Bronchial epithelial cell (primary cell): ENCODE measurements around the gene SCAI. TPM values are rescaled to one million over a fixed set of nuclear protein-coding genes. Genes with fewer than 3 reads are reported as not detected.
"Not testable (repeated sequence)": the region's sequence is repeated elsewhere in the genome, so short reads cannot be mapped to it uniquely, and the experiment has no call there.

Experiments
- DNase-seq: peaks from one replicate; pipeline ENCODE4 v3.0.0-alpha.2; 2010; ENCODE audit warnings: low read depth
- FAIRE-seq: peaks from 2 replicates; lab custom pipeline; 2011; peaks lifted over from hg19 to GRCh38; lab: Jason Lieb, UNC
- H3K27me3 ChIP-seq: 2 replicates; pipeline ENCODE4 v1.5.1; 2011; ENCODE audit warnings: low read length; ENCODE audit not compliant: control insufficient read depth, insufficient read depth
- H3K36me3 ChIP-seq: 2 replicates; pipeline ENCODE4 v1.5.1; 2011; ENCODE audit warnings: low read length; ENCODE audit not compliant: control insufficient read depth, insufficient read depth
- H3K4me3 ChIP-seq: 2 replicates; pipeline ENCODE4 v1.5.1; 2011; ENCODE audit warnings: mild to moderate bottlenecking, low read depth, low read length, control low read depth
- total RNA-seq: library from RNA; depleted of rRNA; stranded (reverse); fragments of >200 nt; gene quantifications from 2 replicates; pipeline ENCODE4 v1.2.1, GENCODE V29; 2014
- TF ChIP-seq, protein P1 (sequence below): IDR thresholded peaks from 2 replicates; pipeline ENCODE4 v1.5.1; 2011; ENCODE audit warnings: mild to moderate bottlenecking, moderate library complexity, low read length, control low read depth, inconsistent platforms; ENCODE audit not compliant: insufficient read depth, severe bottlenecking

SCAI gene
- total RNA-seq, 1 donor from 2014 or later = 7.1 TPM

DNA sequence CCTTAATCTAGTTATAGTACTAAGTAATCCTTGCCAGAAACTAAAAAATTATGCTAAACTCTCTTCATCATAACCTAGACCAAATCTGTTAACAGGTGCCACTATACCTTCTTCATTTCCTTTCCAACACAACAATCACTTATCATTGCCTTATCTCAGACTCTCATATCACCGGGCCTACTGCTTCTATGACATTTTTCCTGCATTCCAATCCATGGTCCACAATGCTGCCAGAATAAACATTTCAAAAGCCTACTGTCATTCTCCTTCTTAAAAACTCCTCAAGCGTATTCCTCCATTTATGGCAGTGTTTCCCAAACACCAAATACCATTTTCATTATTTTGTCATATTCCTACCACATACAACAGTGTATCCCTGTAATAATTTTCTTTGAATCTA, 39.7 kb upstream of the SCAI start:
- no peaks in the 10 kb centered on the region for H3K27me3 ChIP-seq
- no peak overlapping the region for H3K4me3 ChIP-seq
- DNase-seq (no peak), FAIRE-seq (no peak)
- TF ChIP-seq, protein P1, sequence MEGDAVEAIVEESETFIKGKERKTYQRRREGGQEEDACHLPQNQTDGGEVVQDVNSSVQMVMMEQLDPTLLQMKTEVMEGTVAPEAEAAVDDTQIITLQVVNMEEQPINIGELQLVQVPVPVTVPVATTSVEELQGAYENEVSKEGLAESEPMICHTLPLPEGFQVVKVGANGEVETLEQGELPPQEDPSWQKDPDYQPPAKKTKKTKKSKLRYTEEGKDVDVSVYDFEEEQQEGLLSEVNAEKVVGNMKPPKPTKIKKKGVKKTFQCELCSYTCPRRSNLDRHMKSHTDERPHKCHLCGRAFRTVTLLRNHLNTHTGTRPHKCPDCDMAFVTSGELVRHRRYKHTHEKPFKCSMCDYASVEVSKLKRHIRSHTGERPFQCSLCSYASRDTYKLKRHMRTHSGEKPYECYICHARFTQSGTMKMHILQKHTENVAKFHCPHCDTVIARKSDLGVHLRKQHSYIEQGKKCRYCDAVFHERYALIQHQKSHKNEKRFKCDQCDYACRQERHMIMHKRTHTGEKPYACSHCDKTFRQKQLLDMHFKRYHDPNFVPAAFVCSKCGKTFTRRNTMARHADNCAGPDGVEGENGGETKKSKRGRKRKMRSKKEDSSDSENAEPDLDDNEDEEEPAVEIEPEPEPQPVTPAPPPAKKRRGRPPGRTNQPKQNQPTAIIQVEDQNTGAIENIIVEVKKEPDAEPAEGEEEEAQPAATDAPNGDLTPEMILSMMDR = no peak
- no peaks in the 10 kb centered on the region for H3K36me3 ChIP-seq

DNA sequence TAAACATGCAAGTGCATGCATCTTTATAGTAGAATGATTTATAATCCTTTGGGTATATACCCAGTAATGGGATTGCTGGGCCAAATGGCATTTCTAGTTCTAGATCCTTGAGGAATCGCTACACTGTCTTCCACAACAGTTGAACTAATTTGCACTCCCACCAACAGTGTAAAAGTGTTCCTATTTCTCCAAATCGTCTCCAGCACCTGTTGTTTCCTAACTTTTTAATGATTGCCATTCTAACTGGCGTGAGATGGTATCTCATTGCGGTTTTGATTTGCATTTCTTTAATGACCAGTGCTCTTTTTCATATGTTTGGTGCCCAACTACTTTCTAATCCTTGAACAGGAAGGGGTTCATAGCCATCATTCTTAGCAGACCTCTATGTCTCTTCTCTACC, 38.4 kb upstream of the SCAI start:
- H3K36me3 ChIP-seq, H3K27me3 ChIP-seq, H3K4me3 ChIP-seq, DNase-seq, FAIRE-seq: not testable (repeated sequence)

DNA sequence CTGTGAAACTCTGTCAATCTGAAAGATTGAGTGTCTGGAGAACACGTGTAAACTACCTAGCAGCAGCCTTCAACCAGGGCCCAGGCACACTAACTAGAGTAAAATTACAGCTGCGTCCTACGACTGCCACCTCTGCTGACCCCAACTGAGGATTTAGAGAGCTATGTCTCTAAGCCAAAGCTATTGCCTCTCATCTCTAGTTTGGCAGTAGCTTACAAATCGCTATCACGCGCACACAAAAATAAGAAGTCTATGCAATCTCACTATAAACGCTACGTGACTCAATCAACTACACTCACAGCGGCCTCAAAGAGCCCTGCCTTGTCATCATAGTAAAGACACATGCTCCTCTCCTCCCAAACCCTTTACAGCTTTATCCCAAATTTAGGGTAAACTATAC, 37.5 kb upstream of the SCAI start:
- DNase-seq (no peak), FAIRE-seq (no peak)
- H3K27me3 ChIP-seq = no peaks in the 10 kb centered on the region
- TF ChIP-seq, protein P1 = no peak
- H3K36me3 ChIP-seq = no peaks in the 10 kb centered on the region
- H3K4me3 ChIP-seq = no peak overlapping the region

DNA sequence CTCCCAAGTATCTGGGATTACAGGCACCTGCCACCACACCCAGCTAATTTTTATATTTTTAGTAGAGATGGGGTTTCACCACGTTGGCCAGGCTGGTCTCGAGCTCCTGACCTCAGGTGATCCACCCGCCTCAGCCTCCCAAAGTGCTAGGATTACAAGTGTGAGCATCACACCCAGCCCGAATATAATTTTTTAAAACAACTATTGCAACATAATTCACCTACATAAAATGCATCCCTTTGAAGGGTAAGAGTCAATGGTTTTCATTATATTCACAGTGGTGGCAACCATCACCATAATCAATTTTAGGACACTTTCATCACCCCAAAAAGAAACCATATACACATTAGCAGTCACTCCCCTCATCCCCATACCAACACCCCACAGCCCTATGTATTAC, 36.4 kb upstream of the SCAI start:
- DNase-seq, H3K36me3 ChIP-seq, H3K4me3 ChIP-seq, H3K27me3 ChIP-seq, FAIRE-seq: not testable (repeated sequence)

DNA sequence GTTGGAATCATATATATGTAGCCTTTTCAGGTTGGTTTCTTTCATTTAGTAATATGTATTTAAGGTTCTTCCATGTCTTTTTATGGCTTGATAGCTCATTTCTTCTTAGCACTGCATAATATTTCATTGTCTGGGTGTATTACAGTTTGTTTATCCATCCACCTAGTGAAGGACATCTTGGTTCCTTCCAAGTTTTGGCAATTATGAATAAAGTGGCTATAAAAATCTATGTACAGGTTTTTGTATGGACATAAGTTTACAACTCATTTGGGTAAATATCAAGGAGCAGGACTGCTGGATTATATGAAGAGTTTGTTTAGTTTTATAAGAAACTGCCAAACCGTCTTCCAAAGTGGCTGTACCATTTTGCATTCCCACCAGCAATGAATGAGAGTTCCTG, 34.6 kb upstream of the SCAI start:
- no peaks in the 10 kb centered on the region for H3K27me3 ChIP-seq
- FAIRE-seq (no peak), DNase-seq (no peak)
- H3K36me3 ChIP-seq = no peaks in the 10 kb centered on the region
- TF ChIP-seq, protein P1 = no peak
- H3K4me3 ChIP-seq = no peak overlapping the region

DNA sequence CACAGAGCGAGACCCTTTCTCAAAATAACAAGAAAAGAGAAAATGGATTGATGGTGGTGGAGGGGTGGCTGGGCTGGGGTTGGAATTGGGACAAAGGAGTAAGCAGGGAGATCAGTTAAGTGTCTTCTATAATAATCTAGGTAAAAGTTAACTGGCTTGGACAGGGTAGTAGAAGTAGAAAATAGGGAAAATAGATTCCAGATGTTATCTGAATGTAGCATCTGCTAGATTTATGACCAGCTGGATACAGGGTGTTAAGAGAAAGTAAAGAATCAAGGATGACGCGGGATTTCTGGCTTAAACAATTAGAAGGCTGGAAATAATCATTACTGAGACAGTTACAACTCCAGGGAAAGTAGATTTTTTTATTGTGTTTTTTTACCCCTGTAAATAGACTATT, 33.3 kb upstream of the SCAI start:
- TF ChIP-seq, protein P1 = no peak
- no peaks in the 10 kb centered on the region for H3K36me3 ChIP-seq
- no peaks in the 10 kb centered on the region for H3K27me3 ChIP-seq
- no peak overlapping the region for H3K4me3 ChIP-seq
- no peak for FAIRE-seq
- no peak for DNase-seq

DNA sequence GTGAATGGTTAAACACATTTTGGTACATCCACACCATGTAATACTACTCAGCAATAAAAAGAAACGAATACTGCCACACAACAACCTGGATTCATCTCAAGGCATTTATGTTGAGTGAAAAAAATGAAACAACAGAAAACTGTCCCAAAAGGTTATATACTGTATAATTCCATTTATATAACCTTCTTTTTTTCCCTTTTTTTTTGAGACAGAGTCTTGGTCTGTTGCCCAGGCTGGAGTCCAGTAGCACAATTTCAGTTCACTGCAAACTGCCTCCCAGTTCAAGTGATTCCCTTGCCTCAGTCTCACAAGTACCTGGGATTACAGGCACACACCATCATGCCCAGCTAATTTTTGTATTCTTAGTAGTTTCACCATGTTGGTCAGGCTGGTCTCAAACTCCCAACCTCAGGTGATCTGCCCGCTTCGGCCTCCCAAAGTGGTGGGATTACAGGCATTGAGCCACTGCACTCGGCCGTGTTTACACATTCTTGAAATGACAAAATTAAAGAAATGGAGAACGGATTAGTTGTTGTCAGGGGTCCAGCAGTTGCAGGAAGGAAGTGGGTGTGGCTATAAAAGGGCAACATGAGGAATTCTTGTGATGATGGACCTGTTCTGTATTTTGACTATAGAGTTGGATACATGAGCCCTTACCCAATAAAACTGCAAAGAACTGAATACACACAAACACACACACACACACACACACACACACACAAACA, 28.9 kb upstream of the SCAI start:
- H3K4me3 ChIP-seq = no peak overlapping the region
- DNase-seq = no peak
- FAIRE-seq = no peak
- TF ChIP-seq, protein P1 = no peak
- no peaks in the 10 kb centered on the region for H3K27me3 ChIP-seq
- H3K36me3 ChIP-seq = no peaks in the 10 kb centered on the region
